ENCODE data around the gene ADAMTS12. TPM values are rescaled to one million over a fixed set of nuclear protein-coding genes. Genes with fewer than 3 reads are reported as not detected.

Gene ADAMTS12
- total RNA-seq, 1 experiment from 2014 or later, result 17.5 TPM

DNA sequence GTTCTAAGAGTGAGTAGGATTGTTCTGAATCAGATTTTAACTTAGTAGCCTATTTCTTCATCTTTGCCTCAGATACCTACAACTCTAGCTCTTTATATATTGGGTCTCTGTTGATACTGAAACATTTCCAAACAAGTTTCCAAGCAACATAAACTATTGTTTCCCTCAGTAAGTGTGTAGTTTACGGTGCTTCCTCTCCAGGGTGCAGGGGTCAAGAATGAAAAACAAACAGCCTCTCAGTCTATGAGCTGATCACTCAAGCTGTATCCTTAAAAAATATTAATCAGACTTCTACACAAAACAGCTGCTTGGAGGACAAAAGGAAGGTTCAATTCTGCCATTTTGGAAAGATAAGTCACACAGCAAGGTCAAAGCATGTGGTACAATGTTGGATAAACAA lies 75.0 kb downstream of the ADAMTS12 start:
- peaks cover 17% of the 10 kb centered on the region for H3K4me1 ChIP-seq
- no peak overlapping the region for H3K4me3 ChIP-seq
- peaks cover 6% of the 10 kb centered on the region for H3K9me3 ChIP-seq (replicated peaks)
- no peak for DNase-seq
- no peaks in the 10 kb centered on the region; the same call in 1 of the 2 replicates for H3K36me3 ChIP-seq
- H3K27ac ChIP-seq, result peak overlapping the region; percentile 62
- H3K27me3 ChIP-seq, result no peaks in the 10 kb centered on the region

DNA sequence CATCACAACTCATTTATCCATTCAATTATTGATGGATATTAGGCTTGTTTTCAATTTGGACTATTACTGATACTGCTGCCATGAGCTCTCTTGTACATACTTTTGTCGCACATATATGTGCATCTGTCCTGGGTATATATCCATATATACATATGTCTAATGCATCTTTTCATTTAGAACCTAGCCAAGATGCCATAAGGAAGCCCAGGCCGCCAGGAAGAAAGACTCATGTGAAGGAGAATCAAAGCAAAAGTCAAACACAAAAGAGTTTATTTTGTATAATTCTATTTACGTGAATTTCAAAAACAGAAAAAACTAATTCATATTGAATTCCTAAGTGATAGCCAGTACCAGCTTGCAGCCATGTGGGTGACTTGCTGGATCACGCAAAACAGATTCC lies 79.0 kb downstream of the ADAMTS12 start:
- Histone ChIP-seq H3K27me3 (no peaks in the 10 kb centered on the region), H3K9me3 (replicated peaks) (no peaks in the 10 kb centered on the region), H3K27ac (no peak overlapping the region), H3K36me3 (no peaks in the 10 kb centered on the region), H3K4me3 (no peak overlapping the region), H3K4me1 (peaks cover 31% of the 10 kb centered on the region)
- no peak for DNase-seq

DNA sequence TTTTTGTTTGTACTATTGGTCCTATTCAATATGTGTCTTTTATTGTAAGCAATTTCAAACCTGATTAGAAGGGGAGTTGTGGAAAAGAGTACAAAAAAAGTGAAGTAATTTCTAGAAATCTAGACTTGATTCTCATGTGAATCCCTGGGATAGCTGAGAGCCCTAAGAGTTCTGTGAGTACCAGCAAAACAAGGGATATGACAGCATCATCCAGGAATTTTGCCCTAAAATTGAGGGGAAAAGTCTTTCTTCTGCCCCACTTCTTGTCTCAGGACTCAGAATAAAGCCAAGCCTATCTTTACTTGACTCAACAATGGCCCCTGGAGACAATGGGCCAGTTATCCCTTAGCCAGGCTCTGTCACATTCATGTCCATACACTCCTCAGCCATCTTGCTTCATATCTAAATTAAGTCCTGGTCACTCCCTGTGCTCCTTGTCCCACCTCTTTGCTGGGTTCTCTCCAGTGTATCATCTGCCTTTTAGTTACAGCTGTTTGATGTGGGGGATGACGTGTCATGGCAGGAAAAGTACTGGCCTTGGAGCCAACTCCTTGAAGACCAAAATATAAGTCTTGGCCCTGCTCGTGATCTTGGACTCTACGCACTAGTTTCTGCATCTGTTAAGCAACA lies 81.2 kb downstream of the ADAMTS12 start:
- Histone ChIP-seq H3K4me3 (no peak overlapping the region), H3K27me3 (no peaks in the 10 kb centered on the region), H3K27ac (peak overlapping the region; percentile 22), H3K9me3 (replicated peaks) (no peaks in the 10 kb centered on the region), H3K4me1 (peaks cover 24% of the 10 kb centered on the region), H3K36me3 (peaks cover 3% of the 10 kb centered on the region; the same call in 1 of the 2 replicates)
- DNase-seq, result no peak

DNA sequence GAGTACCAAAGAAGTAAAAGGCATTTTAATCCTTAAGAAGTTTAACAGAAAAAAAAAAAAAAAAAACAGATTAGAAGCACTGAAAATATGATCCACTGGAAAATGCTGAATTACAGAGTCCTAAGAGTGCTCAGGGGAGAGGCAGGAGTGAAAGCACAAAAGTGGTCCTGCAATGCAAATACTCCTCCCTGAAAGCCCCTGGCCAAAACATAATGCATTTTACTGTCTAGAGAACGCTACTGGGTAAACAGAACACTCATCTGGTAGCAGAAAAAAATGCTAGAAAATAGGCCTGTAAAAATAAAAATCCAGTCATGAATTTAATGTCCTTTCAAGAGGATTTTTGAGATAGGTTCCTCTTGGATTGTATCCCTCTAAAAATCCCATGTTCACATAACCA lies 81.9 kb downstream of the ADAMTS12 start:
- Histone ChIP-seq H3K4me3 (no peak overlapping the region), H3K4me1 (peaks cover 24% of the 10 kb centered on the region), H3K36me3 (peaks cover 3% of the 10 kb centered on the region; the same call in 1 of the 2 replicates), H3K27me3 (no peaks in the 10 kb centered on the region), H3K27ac (peak overlapping the region; percentile 22; the same call in 1 of the 2 replicates), H3K9me3 (replicated peaks) (no peaks in the 10 kb centered on the region)
- DNase-seq, result no peak

DNA sequence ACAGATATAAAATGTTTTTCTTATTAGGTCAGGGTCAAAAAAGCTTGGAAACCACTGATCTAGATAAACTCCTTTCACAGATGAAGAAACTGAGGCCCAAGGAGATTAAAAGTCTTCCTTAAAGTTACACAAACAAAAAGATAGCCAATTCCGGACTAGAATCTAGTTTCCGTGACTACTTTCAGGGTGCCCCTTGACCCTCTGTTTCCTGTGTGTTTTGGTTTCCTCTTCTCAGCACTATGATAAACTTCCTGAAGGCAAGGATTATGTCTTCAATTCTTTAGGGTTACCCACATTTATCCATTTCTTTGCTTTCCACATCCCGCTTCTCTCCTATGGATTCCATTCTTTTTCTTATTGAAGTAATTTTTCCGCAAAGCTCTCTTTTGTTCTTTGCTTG lies 83.1 kb downstream of the ADAMTS12 start:
- no peak for DNase-seq
- no peaks in the 10 kb centered on the region for H3K9me3 ChIP-seq (replicated peaks)
- no peak overlapping the region for H3K4me3 ChIP-seq
- H3K27me3 ChIP-seq, result no peaks in the 10 kb centered on the region
- H3K27ac ChIP-seq, result no peak overlapping the region
- peaks cover 24% of the 10 kb centered on the region for H3K4me1 ChIP-seq
- peaks cover 3% of the 10 kb centered on the region; the same call in 1 of the 2 replicates for H3K36me3 ChIP-seq

DNA sequence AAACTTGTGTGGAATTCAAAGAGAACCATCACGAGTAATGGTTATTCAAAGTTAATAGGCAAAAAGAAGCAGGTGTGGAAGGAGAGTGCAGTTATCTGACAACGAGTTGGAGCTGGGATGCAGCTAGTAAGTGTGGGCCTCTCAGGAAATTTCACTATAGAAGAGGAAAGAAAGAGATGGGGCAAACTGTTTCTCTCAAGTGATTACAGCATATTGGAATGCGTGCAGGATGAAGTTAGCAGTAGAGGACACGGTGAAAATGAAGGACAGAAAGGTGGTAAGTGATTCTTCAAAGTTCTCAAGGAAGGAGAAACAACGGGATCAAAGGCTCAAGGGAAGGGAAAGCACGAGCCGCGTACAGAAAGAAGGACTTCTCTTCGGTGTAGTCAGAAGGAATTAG lies 84.0 kb downstream of the ADAMTS12 start:
- DNase-seq, result no peak
- peak overlapping the region; percentile 6; the same call in 1 of the 2 replicates for H3K27ac ChIP-seq

DNA sequence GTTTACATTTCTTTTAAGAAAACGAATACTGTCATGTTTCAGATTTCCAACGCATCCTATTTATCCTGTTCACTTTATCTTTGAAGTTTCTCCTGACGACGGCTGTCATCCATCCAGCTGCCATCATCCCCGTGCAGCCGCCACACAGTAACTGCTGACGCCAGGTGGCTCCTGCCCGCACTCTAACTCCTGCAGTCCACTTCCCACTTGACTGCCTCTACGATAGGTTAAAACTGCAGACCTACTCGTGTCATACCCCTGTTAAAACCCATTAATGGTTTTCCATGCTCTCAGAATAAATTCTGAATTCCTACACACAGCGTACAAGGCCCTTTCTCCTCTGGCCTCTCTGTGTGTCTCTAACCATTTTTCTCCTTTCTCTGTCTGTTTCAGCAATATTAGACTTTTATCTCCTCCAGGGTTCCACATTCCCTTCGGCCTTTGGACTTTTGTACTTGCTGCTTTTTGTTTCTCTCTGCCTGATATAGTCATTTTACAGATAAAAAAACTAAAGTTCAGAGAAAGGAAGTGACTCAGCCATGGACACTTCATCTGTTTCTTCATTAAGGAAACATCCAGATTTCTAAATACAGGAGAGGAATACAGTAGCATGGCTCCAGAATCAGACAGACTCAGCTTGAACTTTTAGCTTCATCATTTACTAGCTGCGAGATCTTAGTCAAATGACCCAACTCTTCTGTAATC lies 84.9 kb downstream of the ADAMTS12 start:
- no peak overlapping the region for H3K4me3 ChIP-seq
- H3K27ac ChIP-seq, result no peak overlapping the region
- H3K27me3 ChIP-seq, result no peaks in the 10 kb centered on the region
- DNase-seq, result no peak
- peaks cover 3% of the 10 kb centered on the region; the same call in 1 of the 2 replicates for H3K36me3 ChIP-seq
- H3K4me1 ChIP-seq, result peaks cover 24% of the 10 kb centered on the region
- no peaks in the 10 kb centered on the region for H3K9me3 ChIP-seq (replicated peaks)

More for the DNA sequence above, 84.0 kb downstream of the ADAMTS12 start:
- H3K9me3 ChIP-seq (replicated peaks), result no peaks in the 10 kb centered on the region
- peaks cover 3% of the 10 kb centered on the region; the same call in 1 of the 2 replicates for H3K36me3 ChIP-seq
- H3K4me1 ChIP-seq, result peaks cover 24% of the 10 kb centered on the region
- no peak overlapping the region for H3K4me3 ChIP-seq
- no peaks in the 10 kb centered on the region for H3K27me3 ChIP-seq

DNA sequence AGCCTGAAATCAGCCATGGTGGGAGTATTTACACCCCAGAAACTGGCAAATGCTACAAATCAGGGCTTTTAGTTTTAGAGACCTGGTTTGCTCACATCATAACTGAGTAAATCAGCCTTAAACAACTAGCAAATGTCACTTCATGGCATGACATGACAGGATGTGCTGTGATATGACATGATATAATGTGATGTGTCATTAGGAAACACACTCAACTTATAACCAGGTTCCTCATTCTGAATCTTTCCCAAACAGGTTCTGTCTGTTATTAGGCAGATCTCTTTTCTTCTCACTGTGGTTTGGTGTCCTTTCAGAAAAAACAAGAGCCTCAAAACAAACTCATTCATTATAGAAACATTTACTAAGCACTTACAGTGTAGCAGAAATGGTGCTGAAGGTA lies 90.5 kb downstream of the ADAMTS12 start:
- Histone ChIP-seq H3K9me3 (replicated peaks) (peaks cover 4% of the 10 kb centered on the region; the same call in 1 of the 2 replicates), H3K36me3 (peaks cover 3% of the 10 kb centered on the region; the same call in 1 of the 2 replicates), H3K4me1 (no peaks in the 10 kb centered on the region), H3K27me3 (no peaks in the 10 kb centered on the region), H3K4me3 (no peak overlapping the region), H3K27ac (no peak overlapping the region)
- no peak for DNase-seq

DNA sequence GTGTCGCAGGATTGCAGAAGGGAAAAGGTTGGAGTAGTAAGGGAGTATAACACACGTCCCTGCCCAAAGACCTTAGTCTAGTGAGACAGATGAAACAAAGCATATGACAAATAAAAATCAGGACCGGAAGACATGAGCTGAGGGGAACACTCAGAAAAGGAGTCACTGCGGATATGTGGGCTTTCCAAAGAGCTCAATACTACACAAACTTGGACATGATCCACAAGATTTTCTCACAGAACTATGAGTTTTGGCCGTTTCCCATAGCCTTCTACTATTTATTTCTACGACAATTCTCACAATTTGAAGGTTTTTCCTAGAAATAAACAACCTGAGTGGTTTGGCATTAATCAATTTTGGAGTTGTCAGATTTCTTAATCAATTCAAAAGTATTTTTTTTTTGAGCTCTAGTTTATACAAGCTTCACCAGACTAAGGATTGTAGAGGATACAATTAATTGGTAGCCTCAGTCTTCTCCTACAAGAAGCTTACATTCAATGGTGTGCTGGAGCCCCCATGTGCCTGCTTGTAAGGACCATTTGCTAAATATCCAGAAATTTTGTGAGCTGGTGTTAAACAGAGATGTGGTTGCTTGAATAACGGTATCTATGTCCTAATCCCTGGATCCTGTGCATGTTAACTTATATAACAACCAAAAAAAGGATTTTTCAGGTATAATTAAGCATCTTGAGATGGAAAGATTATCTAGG lies 91.4 kb downstream of the ADAMTS12 start:
- H3K4me3 ChIP-seq, result no peak overlapping the region
- H3K9me3 ChIP-seq (replicated peaks), result peaks cover 4% of the 10 kb centered on the region; the same call in 1 of the 2 replicates
- H3K4me1 ChIP-seq, result no peaks in the 10 kb centered on the region
- no peaks in the 10 kb centered on the region for H3K27me3 ChIP-seq
- no peak overlapping the region for H3K27ac ChIP-seq
- H3K36me3 ChIP-seq, result no peaks in the 10 kb centered on the region
- no peak for DNase-seq

DNA sequence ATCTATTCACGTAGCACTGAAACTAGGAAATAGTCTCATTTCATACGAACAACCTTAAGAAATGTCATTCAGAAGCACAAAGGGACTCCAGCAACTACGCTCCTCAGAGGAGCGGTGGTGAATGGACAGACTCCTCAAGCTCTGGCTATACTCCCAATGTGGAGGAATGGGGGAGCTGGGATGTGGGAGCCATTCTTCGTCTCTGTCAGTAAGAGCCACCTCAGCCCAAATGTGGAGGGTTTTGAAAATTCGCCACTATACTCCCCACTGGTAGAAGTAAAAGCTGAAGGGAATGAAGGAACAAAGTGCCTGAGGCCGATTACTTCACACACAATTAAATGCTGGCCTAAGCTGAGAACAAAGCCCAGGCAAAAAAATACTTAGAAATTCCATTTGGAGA lies 96.3 kb downstream of the ADAMTS12 start:
- Histone ChIP-seq H3K27ac (no peak overlapping the region), H3K4me3 (no peak overlapping the region), H3K36me3 (no peaks in the 10 kb centered on the region), H3K9me3 (replicated peaks) (peaks cover under 1% of the 10 kb centered on the region), H3K4me1 (no peaks in the 10 kb centered on the region), H3K27me3 (no peaks in the 10 kb centered on the region)
- DNase-seq, result no peak

DNA sequence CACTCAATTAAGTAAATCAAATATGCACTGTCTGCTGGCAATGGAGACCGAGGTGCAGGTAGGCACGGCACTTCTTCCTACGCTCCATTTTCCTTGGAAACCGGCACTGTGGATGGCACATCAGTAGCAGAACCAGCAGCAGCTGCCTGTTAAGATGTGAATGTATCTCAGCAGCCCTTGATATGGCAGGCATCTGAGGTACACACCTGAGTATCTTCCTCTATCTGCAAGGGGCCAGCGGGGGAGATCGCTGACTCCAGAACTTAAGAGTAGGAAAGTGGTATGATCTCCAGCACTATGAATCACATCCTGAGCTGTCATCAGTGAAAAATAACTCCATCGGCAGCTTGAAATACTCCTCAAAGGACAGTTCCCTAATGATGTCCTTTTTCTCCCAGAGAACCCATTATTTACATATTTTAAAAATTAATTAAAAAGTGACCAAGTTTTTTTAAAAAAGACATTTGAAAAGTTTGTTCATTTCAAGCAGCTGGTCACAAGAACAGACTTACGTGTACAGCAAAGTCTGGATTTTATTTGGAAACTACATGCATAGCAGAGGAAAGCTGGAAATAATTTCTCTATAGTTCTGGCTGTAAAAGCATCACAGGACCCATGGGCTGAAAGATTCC lies 97.1 kb downstream of the ADAMTS12 start:
- H3K4me3 ChIP-seq, result no peak overlapping the region
- H3K4me1 ChIP-seq, result peaks cover 2% of the 10 kb centered on the region
- H3K27me3 ChIP-seq, result no peaks in the 10 kb centered on the region
- no peak overlapping the region for H3K27ac ChIP-seq
- no peak for DNase-seq
- no peaks in the 10 kb centered on the region; the same call in 1 of the 2 replicates for H3K9me3 ChIP-seq (replicated peaks)
- no peaks in the 10 kb centered on the region for H3K36me3 ChIP-seq

DNA sequence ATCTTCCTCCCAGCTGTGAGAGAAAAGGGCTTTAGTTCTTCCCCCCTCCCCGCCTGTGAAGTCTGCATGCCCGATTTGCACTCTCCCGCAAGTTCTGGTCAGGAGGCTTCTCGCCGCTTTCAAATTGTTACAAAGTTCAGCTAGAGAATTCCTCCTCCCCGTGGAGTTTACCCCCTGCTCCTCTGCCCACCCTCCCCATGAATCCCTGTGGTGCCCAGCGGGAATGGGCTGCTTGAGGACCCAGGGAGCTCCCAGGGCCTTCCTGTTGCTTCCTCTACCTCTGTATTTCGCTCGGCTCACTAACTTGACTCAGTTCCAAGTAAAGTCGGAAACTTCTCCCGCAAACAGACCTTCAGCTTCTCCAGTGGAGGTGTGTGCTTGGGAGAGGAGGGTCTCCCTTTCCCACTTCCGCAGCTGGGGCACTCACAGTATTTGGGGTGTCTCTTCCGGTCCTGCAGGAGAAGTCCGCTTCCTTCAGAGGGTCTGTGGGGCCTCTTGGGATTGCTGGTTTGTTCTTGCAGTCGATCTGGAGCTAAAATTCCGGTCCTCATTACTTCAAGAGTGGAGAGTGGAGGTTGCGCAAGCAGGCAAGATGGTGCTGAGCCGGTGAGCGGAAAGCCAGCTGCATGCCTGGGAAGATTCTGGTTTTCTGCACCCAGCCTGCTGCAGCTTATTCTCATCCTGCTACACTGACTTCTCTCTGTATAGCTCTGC lies 97.8 kb downstream of the ADAMTS12 start:
- no peak overlapping the region for H3K27ac ChIP-seq

DNA sequence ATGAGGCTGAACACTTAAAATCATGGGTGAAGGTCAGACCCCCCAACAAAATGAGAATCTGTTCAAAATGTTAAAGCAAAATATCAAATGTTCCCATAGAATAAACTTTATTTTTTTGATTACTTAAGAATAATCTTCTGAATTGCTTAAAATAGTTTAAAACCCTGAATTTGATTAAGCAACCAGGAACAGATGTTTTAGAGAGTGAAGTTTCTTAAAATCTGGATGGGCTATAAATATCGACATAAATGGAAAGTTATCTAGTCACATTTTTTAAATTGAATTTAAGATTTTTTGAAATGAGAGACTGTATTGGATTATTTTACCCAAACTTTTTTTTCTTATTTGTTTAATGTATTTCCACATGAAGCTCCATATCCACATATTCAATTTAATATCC lies 98.5 kb downstream of the ADAMTS12 start:
- Histone ChIP-seq H3K4me3 (no peak overlapping the region), H3K9me3 (replicated peaks) (no peaks in the 10 kb centered on the region; the same call in 1 of the 2 replicates), H3K27ac (no peak overlapping the region), H3K27me3 (no peaks in the 10 kb centered on the region), H3K36me3 (no peaks in the 10 kb centered on the region), H3K4me1 (peaks cover 13% of the 10 kb centered on the region)
- no peak for DNase-seq

More for the DNA sequence above, 97.8 kb downstream of the ADAMTS12 start:
- Histone ChIP-seq H3K27me3 (no peaks in the 10 kb centered on the region), H3K4me3 (no peak overlapping the region), H3K9me3 (replicated peaks) (no peaks in the 10 kb centered on the region; the same call in 1 of the 2 replicates), H3K36me3 (no peaks in the 10 kb centered on the region), H3K4me1 (peaks cover 8% of the 10 kb centered on the region)
- DNase-seq, result no peak

DNA sequence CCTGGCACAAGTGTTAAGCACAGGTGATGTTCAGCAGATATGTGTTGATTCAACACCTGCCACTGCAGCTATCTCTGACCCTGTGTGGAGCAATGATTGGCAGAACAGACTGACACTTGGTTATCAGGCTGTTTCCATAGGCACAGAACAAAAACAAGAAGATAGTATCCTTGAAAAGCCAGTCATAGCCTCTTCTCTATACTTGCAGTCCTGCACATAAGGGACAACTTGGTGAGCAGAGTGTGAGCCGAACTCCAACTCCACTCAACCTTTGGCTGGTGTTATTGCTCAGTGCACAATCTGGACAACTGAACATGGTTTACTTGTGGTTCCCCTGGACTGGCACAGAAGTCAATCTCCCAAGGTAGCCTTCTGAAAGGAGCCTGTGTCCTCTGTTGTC lies 99.2 kb downstream of the ADAMTS12 start:
- peaks cover 15% of the 10 kb centered on the region for H3K4me1 ChIP-seq
- H3K27me3 ChIP-seq, result no peaks in the 10 kb centered on the region
- no peak overlapping the region for H3K4me3 ChIP-seq
- no peaks in the 10 kb centered on the region for H3K36me3 ChIP-seq
- no peaks in the 10 kb centered on the region; the same call in 1 of the 2 replicates for H3K9me3 ChIP-seq (replicated peaks)
- no peak overlapping the region for H3K27ac ChIP-seq
- DNase-seq, result no peak

All from SJCRH30 (cell line).